Gastroesophageal sphincter (tissue), 3 donors: ENCODE results near the gene CTIF.

ENCODE experiments used
- CTCF ChIP-seq, 4 experiments: fragments of 200-600 bp in 2 of 4; fragments of 450-650 bp in 2 of 4; sonication (generic) in 1 of 4; IDR thresholded peaks; one replicate each; pipeline ENCODE4 v1.5.1; 2017 to 2019; ENCODE audit warnings: antibody characterized with exemption in 4 of 4, mild to moderate bottlenecking in 2 of 4, moderate library complexity in 2 of 4
- EP300 ChIP-seq: sonication (generic); formaldehyde crosslinking; IDR thresholded peaks from one replicate; pipeline ENCODE4 v1.6.1; 2017; ENCODE audit warnings: antibody characterized with exemption, mild to moderate bottlenecking
- POLR2A ChIP-seq, 2 donors: fragments of 450-650 bp; IDR thresholded peaks; one replicate each; pipeline ENCODE4 v1.6.1; 2017; ENCODE audit warnings: antibody characterized with exemption in 2 of 2, mild to moderate bottlenecking in 2 of 2, moderate library complexity in 1 of 2
- POLR2AphosphoS5 ChIP-seq: sonication (generic); formaldehyde crosslinking; IDR thresholded peaks from one replicate; pipeline ENCODE4 v1.6.1; 2017; ENCODE audit warnings: antibody characterized with exemption

GRCh38 chr18:48880931-48881330 lies 342.1 kb downstream of the CTIF start:
- TF ChIP-seq POLR2AphosphoS5 (no peak), CTCF (IDR thresholded peaks at IDR 0.05) (no peak), POLR2A (IDR thresholded peaks at IDR 0.05) (no peak), EP300 (no peak)
